Activated naive CD8-positive, alpha-beta T cell treated with anti-CD3 and anti-CD28 coated beads, Interleukin-2, amount 50 U/mL, for 16 hours (primary cell): ENCODE data around the gene MIB2.

Source experiments
- DNase-seq: peaks from one replicate; pipeline ENCODE4 v3.0.0-alpha.2; 2020; ENCODE audit warnings: low read depth, low spot score

MIB2 gene

DNA sequence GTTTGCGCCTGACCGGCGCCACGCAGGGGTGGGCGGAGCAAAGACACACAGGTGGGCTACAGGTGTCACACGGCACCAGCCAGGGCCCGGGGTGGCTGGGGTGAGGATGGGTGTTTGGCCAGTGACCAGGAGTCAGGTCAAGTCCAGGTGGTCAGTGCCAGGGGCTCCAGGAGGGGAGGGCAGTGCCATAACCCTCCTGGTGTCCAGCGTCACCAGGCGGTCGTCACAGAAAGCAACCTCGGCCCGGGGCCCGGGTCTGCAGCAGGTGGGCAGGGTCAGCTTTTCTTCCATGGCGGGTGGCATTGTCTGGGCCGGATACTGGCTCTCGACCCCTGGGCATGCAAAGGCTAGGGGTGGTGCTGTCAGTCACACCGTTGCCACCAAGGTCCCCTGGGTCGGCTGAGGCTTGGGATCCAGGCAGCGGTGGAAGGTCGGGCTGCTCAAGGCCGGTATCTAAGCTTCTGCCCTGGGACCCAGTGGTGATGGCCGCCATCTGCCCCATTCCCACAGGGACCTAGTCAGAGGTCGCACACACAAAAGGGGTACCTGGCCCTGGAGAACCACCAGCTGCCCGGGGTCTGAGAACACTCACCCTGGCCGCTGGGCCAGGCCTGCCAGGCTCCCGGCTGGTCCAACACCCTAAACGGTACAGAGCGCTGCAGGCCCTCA lies 17.1 kb upstream of the MIB2 start:
- no peak for DNase-seq

DNA sequence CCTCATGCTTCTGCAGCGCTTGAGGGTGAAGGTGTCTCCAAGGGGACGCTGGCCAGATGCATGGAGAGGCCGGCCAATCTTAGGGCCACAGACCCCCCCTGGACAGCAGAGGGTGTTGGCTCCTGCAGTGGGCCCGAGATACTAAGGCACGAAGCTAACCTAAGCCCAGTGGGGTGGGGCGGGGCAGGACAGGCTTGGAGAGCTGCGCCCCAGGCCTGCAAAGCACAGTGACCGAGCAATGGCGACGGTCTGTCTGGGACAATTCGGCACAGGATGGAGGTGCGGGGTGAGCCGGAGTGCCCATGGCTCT lies 16.6 kb upstream of the MIB2 start:
- DNase-seq: no peak

DNA sequence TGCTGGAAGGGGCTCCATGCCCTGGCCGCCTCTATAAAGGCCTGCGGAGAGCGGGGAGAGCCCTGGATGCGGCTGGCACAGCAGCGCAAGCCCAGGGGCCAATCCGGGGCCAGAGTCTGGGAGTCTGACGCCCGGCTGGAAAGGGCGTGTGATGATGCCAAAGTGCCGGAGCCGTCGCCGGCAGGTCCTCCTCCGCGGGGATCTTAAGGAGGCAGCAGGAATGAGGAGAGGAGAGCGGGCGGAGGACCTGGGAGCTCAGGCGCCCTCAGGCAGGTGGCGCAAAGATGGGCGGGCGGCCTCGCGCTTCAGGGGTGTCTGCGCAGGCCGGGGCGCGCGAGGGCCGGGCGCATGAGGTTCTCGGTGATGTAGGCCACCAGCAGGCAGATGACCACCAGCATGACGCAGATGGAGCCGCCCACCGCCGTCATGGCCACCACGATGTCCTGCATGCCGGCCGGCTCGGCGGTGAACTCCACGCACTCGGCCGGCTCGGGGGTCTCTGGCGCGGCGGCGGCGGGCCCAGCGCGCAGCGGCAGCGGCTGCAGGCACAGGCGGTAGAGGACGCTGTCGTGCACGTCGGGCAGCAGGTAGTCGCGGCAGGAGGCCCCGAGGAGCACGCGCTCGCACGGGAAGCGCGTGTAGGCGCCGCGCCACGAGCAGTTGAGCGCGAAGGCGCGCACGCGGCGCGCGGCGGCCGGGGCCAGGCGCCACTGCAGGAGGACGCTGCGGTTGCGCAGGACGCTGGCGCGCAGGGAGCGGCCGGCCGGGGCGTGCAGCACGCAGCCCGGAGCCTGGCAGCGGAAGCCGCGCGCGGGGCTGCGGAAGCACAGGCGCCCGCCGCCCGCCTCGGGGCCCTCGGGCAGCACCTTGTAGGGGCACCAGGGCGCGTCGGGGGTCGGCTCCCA lies 16.0 kb upstream of the MIB2 start:
- no peak for DNase-seq

GRCh38 chr1:1599935-1600860 lies 15.1 kb upstream of the MIB2 start, which contains the start of gene FNDC10:
FNDC10 (minus strand) TSS chr1:1600135; CDS start chr1:1600015, 120 bp downstream.
- DNase-seq: no peak

GRCh38 chr1:1600861-1601563 lies 14.3 kb upstream of the MIB2 start:
- no peak for DNase-seq

- no peak for DNase-seq
Observed at GRCh38 chr1:1601564-1602303, 13.6 kb upstream of the MIB2 start.

DNA sequence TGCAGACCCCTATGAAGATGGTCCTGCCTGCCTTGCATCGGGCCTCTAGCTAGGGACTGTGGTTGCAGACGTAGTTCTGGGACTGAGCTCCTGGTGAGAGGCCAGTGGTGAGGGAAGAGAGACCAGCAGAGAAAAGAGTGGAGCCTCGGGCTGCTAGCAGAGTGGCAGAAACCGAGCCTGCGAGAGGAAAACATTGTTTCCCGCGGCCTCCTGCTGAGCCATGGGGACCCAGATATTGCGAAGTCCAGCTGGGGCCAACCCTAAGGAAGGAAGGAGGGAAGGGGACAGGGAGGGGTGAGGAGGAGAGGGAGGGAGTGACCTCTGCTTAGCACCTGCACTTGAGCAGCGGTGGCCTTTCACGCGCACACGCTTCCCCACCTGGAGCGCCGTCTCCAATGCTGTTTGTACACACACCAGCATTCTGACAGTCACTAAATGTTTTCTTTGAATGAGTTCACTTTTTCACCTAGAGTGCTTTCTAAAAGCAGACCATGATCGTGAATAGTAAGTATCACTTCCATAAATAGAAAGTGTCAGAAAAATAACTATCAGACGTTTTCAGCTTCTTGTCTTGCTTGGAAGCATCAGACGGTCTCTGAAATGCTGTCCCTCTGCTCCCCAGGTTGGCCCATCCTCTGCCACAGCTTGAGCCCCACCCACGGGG lies 12.9 kb upstream of the MIB2 start:
- no peak for DNase-seq

GRCh38 chr1:1602968-1603506 lies 12.3 kb upstream of the MIB2 start:
- DNase-seq: no peak

- no peak for DNase-seq
Observed at GRCh38 chr1:1603671-1604373, 11.5 kb upstream of the MIB2 start.

DNA sequence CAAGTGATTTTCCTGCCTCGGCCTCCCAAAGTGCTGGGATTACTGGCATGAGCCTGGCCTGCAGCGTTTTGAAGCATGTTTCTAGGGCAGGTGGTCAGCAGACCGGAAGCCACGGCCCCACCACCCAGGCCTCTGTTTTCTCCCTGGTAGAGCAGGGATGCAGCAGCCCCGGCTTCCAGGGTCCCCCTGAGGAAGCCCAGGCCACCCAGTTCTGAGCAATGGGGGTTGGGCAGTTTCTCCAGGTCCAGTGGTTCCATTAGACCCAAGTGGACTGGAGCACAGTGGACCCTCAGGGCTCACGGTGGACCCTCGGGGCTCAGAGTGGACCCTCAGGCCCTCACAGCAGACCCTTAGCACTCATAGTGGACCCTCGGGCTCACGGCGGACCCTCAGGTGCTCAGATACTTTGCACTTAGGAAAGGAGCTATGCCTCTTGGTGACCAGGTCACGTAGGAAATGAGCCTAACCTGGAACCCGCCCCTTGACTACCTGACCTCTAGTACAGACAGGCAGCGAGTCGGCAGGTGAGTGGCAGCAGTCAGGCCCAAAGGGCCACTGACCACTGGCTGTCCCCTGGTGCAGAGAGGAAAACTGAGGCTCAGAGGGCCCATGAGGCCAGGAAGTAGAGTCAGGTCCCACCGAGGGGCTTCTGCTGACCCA lies 10.8 kb upstream of the MIB2 start:
- DNase-seq: no peak

- no peak for DNase-seq
Observed at GRCh38 chr1:1605034-1605591, 10.2 kb upstream of the MIB2 start.

DNA sequence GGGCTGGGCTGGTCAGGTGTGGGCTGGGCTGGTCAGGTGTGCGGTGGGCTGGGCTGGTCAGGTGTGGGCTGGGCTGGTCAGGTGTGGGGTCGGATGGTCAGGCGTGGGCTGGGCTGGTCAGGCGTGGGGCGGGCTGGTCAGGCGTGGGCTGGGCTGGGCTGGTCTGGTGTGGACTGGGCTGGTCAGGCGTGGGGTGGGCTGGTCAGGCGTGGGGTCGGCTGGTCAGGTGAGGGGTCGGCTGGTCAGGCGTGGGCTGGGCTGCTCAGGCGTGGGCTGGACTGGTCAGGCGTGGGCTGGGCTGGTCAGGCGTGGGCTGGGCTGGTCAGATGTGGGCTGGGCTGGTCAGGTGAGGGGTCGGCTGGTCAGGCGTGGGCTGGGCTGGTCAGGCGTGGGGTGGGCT lies 9.6 kb upstream of the MIB2 start:
- DNase-seq: no peak

DNA sequence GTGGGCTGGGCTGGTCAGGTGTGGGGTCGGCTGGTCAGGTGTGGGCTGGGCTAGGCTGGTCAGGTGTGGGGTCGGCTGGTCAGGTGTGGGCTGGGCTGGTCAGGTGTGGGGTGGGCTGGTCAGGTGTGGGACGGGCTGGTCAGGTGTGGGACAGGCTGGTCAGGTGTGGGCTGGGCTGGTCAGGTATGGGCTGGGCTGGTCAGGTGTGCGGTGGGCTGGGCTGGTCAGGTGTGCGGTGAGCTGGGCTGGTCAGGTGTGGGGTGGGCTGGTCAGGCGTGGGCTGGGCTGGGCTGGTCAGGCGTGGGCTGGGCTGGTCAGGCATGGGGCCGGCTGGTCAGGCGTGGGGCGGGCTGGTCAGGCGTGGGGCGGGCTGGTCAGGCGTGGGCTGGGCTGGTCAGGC lies 9.1 kb upstream of the MIB2 start:
- no peak for DNase-seq

DNA sequence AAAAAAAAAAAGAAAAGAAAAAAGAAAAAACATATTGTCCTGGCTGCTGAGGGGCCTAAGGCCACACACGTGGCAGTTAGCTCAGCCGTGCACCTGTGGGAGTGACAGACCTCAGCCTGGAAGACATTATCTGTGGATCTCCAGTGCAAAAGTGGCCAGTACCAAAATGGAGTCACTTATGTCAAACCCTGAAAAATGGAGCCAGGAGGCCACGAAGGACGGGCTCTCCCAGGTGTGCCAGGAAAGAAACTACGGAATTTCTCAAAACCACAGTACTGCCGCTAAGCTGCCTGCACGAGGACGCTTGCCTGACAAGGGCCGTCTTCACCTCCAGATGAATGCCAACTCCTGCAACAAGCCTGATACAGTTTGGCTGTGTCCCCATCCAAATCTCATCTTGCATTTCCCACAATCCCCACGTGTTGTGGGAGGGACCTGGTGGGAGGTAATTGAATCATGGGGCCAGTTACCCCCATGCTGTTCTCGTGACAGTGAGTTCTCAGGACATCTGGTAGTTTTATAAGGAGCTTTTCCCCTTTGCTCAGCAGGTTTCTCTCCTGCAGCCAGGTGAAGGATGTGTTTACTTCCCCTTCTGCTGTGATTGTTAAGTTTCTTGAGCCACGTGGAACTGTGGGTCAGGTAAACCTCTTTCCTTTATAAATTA lies 5.3 kb upstream of the MIB2 start:
- DNase-seq: no peak

- DNase-seq: no peak
Observed at GRCh38 chr1:1610796-1611195, 4.5 kb upstream of the MIB2 start.

DNA sequence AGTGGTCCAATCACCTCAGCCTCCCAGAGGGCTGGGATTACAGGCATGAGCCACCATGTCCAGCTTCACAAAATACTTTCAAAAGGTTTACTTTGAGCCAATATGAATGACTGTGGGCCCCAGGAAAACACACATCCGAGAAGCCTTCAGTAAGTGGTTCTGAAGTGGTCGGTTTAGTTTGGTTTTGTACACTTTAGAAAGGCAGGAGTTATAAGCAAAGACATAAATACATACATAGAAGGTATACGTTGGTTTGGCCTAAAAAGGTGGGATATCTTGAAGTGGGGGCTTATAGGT lies 3.2 kb upstream of the MIB2 start:
- no peak for DNase-seq

- DNase-seq: no peak
Observed at GRCh38 chr1:1613509-1614082, 1.7 kb upstream of the MIB2 start.
